Ascending aorta (tissue), 2 donors: ENCODE results near the gene NLGN3. TPM values are rescaled to one million over a fixed set of nuclear protein-coding genes. Genes with fewer than 3 reads are reported as not detected.
"Not testable (repeated sequence)": the region's sequence is repeated elsewhere in the genome, so short reads cannot be mapped to it uniquely, and the experiment has no call there.

Source experiments
- DNase-seq, 2 donors: peaks; one replicate each; pipeline ENCODE4 v3.0.0-alpha.2; 2019; ENCODE audit warnings: low spot score in 2 of 2
- H3K27ac ChIP-seq, 2 donors: fragments of 200-600 bp; sonication (generic); one replicate each; pipeline ENCODE4 v1.5.1; 2016 to 2017; ENCODE audit warnings: mild to moderate bottlenecking in 1 of 2
- H3K27me3 ChIP-seq: fragments of 200-600 bp; sonication (generic); one replicate; pipeline ENCODE4 v1.5.1; 2017
- H3K36me3 ChIP-seq, 2 donors: fragments of 200-600 bp; sonication (generic); one replicate each; pipeline ENCODE4 v1.5.1; 2016
- H3K4me1 ChIP-seq, 2 donors: fragments of 200-600 bp; sonication (generic); one replicate each; pipeline ENCODE4 v1.5.1; 2016 to 2017; ENCODE audit warnings: mild to moderate bottlenecking in 1 of 2
- H3K4me3 ChIP-seq, 2 donors: fragments of 200-600 bp; sonication (generic); one replicate each; pipeline ENCODE4 v1.5.1; 2016 to 2017; ENCODE audit warnings: mild to moderate bottlenecking in 1 of 2
- H3K9me3 ChIP-seq, 2 donors: fragments of 200-600 bp; sonication (generic); one replicate each; pipeline ENCODE4 v1.5.1; 2016
- intact Hi-C: fragments of 100-400 bp; cut with DNase I; formaldehyde crosslinking; loops from one replicate; pipeline ENCODE4 v1.15.1; 2023
- total RNA-seq: library from RNA; depleted of rRNA; stranded (reverse); fragments of >200 nt; gene quantifications from one replicate; pipeline ENCODE4 v1.1.0, GENCODE V29; 2016
- TF ChIP-seq, protein P1 (sequence below), 3 experiments: fragments of 200-600 bp in 2 of 3; fragments of 450-650 bp in 1 of 3; sonication (generic) in 2 of 3; IDR thresholded peaks; one replicate each; pipeline ENCODE4 v1.5.1; 2016 to 2019; ENCODE audit warnings: antibody characterized with exemption in 3 of 3, mild to moderate bottlenecking in 1 of 3, moderate library complexity in 1 of 3

NLGN3 gene
- total RNA-seq, 1 donor from 2014 or later: 0.21 TPM

DNA sequence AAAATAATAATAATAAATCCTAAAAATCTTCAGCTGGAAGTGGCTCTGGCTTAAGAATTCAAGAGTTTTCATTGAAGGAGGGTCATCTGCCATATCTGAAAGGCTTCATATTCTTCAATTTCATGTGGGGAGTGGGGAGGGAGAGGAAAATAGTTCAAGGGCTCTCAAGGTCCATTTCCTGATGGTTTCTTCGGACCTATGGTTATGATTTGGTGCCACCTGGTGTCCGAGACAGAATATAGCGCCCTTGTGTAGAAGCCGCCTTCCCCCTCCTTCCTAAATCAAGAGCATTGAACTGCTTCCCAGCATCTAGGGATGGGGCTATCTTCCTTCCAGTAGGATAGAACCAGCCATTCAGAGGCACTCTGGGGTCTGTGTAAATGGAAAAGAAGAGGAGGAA is 34.3 kb downstream of the NLGN3 start:
- peak in 1 of 2 donors; percentile 67 for DNase-seq
- Histone ChIP-seq H3K4me1 (no peaks in the 10 kb centered on the region), H3K27ac (no peak overlapping the region), H3K4me3 (no peak overlapping the region), H3K9me3 (no peaks in the 10 kb centered on the region), H3K27me3 (no peaks in the 10 kb centered on the region), H3K36me3 (no peaks in the 10 kb centered on the region)
- TF ChIP-seq, protein P1, sequence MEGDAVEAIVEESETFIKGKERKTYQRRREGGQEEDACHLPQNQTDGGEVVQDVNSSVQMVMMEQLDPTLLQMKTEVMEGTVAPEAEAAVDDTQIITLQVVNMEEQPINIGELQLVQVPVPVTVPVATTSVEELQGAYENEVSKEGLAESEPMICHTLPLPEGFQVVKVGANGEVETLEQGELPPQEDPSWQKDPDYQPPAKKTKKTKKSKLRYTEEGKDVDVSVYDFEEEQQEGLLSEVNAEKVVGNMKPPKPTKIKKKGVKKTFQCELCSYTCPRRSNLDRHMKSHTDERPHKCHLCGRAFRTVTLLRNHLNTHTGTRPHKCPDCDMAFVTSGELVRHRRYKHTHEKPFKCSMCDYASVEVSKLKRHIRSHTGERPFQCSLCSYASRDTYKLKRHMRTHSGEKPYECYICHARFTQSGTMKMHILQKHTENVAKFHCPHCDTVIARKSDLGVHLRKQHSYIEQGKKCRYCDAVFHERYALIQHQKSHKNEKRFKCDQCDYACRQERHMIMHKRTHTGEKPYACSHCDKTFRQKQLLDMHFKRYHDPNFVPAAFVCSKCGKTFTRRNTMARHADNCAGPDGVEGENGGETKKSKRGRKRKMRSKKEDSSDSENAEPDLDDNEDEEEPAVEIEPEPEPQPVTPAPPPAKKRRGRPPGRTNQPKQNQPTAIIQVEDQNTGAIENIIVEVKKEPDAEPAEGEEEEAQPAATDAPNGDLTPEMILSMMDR (IDR thresholded peaks at IDR 0.05): peak; percentile 43 to 65 (median 62)
- intact Hi-C loops: loop anchor here (1.0 kb wide), 2 partner anchors 111 to 209 kb away; partner anchors contain the start of gene SNX12

GRCh38 chrX:71180579-71181265 is 36.1 kb downstream of the NLGN3 start:
- not testable (repeated sequence) for H3K4me3 ChIP-seq, H3K27me3 ChIP-seq, H3K27ac ChIP-seq, H3K9me3 ChIP-seq, H3K4me1 ChIP-seq, H3K36me3 ChIP-seq, DNase-seq
- intact Hi-C loops: loop anchor here (10.0 kb wide), 2 partner anchors 184 to 746 kb away; partner anchors contain the start of gene TAF1

- Histone ChIP-seq H3K27me3 (no peaks in the 10 kb centered on the region), H3K4me3 (peak overlapping the region; percentile 45 to 62), H3K36me3 (no peaks in the 10 kb centered on the region), H3K4me1 (no peaks in the 10 kb centered on the region), H3K27ac (peak overlapping the region; percentile 76 to 77), H3K9me3 (no peaks in the 10 kb centered on the region)
- intact Hi-C loops: loop anchor here (10.0 kb wide), 2 partner anchors 183 to 747 kb away; partner anchors contain the start of gene TAF1
- TF ChIP-seq, protein P1 (IDR thresholded peaks at IDR 0.05): no peak
- DNase-seq: no peak
Observed at GRCh38 chrX:71181558-71181909, 36.9 kb downstream of the NLGN3 start.

GRCh38 chrX:71181910-71182799 is 37.5 kb downstream of the NLGN3 start:
- Histone ChIP-seq H3K27ac (peak overlapping the region; percentile 76 to 77), H3K4me3 (peak overlapping the region; percentile 50 to 62), H3K4me1 (no peaks in the 10 kb centered on the region), H3K27me3 (no peaks in the 10 kb centered on the region), H3K9me3 (no peaks in the 10 kb centered on the region), H3K36me3 (no peaks in the 10 kb centered on the region)
- intact Hi-C loops: loop anchor here (1.0 to 10.0 kb wide), 5 partner anchors 72 to 747 kb away; partner anchors contain the start of genes NONO, TAF1 and ZMYM3
- TF ChIP-seq, protein P1 (IDR thresholded peaks at IDR 0.05): no peak
- DNase-seq: peak; percentile 54 to 92

- peak overlapping the region in 1 of 2 donors; percentile 62 for H3K4me3 ChIP-seq
- no peaks in the 10 kb centered on the region for H3K4me1 ChIP-seq
- no peak overlapping the region for H3K27ac ChIP-seq
- intact Hi-C loops: loop anchor here (1.0 to 10.0 kb wide), 5 partner anchors 71 to 748 kb away; partner anchors contain the start of genes NONO, TAF1 and ZMYM3
- DNase-seq: no peak
- no peaks in the 10 kb centered on the region for H3K9me3 ChIP-seq
- H3K27me3 ChIP-seq: no peaks in the 10 kb centered on the region
- no peaks in the 10 kb centered on the region for H3K36me3 ChIP-seq
- TF ChIP-seq, protein P1 (IDR thresholded peaks at IDR 0.05): no peak
Observed at GRCh38 chrX:71182871-71183270, 38.2 kb downstream of the NLGN3 start.
